ENCODE data around the gene TTL.

TTL gene

GRCh38 chr2:112480530-112481049, 1.4 kb upstream of the TTL start:
- Histone ChIP-seq H3K4me3 (ENCODE audit: low read depth, low read length) (peak overlapping the region; percentile 85), H3K9me3 (ENCODE audit: control insufficient read depth, insufficient read depth, low read depth, low read length) (no peaks in the 10 kb centered on the region), H3K27ac (ENCODE audit: low read depth, low read length) (no peak overlapping the region), H3K9ac (ENCODE audit: low read length) (no peak overlapping the region), H3K36me3 (ENCODE audit: control insufficient read depth, insufficient read depth, low read length) (peaks cover 5% of the 10 kb centered on the region), H3K27me3 (ENCODE audit: control insufficient read depth, insufficient read depth, low read length) (peaks cover 9% of the 10 kb centered on the region), H3K4me1 (ENCODE audit: control insufficient read depth, insufficient read depth, low read length) (peaks cover 14% of the 10 kb centered on the region)

- peak overlapping the region; percentile 57 for H3K9ac ChIP-seq (ENCODE audit: low read length)
- H3K4me1 ChIP-seq (ENCODE audit: control insufficient read depth, insufficient read depth, low read length), result peaks cover 14% of the 10 kb centered on the region
- H3K27ac ChIP-seq (ENCODE audit: low read depth, low read length), result no peak overlapping the region
- H3K4me3 ChIP-seq (ENCODE audit: low read depth, low read length), result peak overlapping the region; percentile 85
- peaks cover 9% of the 10 kb centered on the region for H3K27me3 ChIP-seq (ENCODE audit: control insufficient read depth, insufficient read depth, low read length)
- H3K9me3 ChIP-seq (ENCODE audit: control insufficient read depth, insufficient read depth, low read depth, low read length), result no peaks in the 10 kb centered on the region
- peaks cover 9% of the 10 kb centered on the region for H3K36me3 ChIP-seq (ENCODE audit: control insufficient read depth, insufficient read depth, low read length)
Measured at GRCh38 chr2:112481050-112481527, 867 bp upstream of the TTL start.

- H3K9ac ChIP-seq (ENCODE audit: low read length), result peak overlapping the region; percentile 91
- peaks cover 9% of the 10 kb centered on the region for H3K27me3 ChIP-seq (ENCODE audit: control insufficient read depth, insufficient read depth, low read length)
- H3K4me1 ChIP-seq (ENCODE audit: control insufficient read depth, insufficient read depth, low read length), result peaks cover 14% of the 10 kb centered on the region
- peak overlapping the region; percentile 97 for H3K4me3 ChIP-seq (ENCODE audit: low read depth, low read length)
- peak overlapping the region; percentile 44; the same call in 1 of the 2 replicates for H3K27ac ChIP-seq (ENCODE audit: low read depth, low read length)
- peaks cover 21% of the 10 kb centered on the region for H3K36me3 ChIP-seq (ENCODE audit: control insufficient read depth, insufficient read depth, low read length)
- H3K9me3 ChIP-seq (ENCODE audit: control insufficient read depth, insufficient read depth, low read depth, low read length), result no peaks in the 10 kb centered on the region
Measured at GRCh38 chr2:112482309-112483041, 519 bp downstream of the TTL start.

GRCh38 chr2:112483042-112483473, 1.1 kb downstream of the TTL start:
- peaks cover 24% of the 10 kb centered on the region for H3K36me3 ChIP-seq (ENCODE audit: control insufficient read depth, insufficient read depth, low read length)
- H3K9ac ChIP-seq (ENCODE audit: low read length), result peak overlapping the region; percentile 91
- peaks cover 9% of the 10 kb centered on the region for H3K27me3 ChIP-seq (ENCODE audit: control insufficient read depth, insufficient read depth, low read length)
- H3K4me1 ChIP-seq (ENCODE audit: control insufficient read depth, insufficient read depth, low read length), result peaks cover 14% of the 10 kb centered on the region
- no peak overlapping the region for H3K27ac ChIP-seq (ENCODE audit: low read depth, low read length)
- H3K4me3 ChIP-seq (ENCODE audit: low read depth, low read length), result peak overlapping the region; percentile 97
- H3K9me3 ChIP-seq (ENCODE audit: control insufficient read depth, insufficient read depth, low read depth, low read length), result no peaks in the 10 kb centered on the region

DNA sequence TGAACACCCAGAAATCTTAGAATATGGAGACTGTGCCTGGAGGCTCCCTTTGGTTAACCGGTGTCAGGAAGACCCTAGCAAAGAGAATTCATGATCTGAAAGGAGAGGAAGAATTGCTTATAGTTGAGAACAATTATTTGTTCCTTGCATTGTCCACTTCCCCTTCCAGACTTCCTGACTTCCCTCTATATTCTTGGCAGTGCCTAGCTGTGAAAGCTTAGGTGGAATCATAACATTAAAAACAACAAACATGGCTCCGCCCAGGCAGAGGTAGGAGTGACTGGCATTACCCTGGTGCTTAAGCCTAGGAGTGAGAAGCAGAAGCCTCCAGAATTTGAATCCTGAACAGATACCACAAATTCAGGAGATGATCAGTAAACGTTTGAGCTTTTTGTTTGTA, 1.9 kb downstream of the TTL start:
- Histone ChIP-seq H3K4me3 (ENCODE audit: low read depth, low read length) (peak overlapping the region; percentile 97; the same call in 1 of the 2 replicates), H3K27me3 (ENCODE audit: control insufficient read depth, insufficient read depth, low read length) (peaks cover 9% of the 10 kb centered on the region), H3K27ac (ENCODE audit: low read depth, low read length) (no peak overlapping the region), H3K36me3 (ENCODE audit: control insufficient read depth, insufficient read depth, low read length) (peaks cover 27% of the 10 kb centered on the region), H3K9ac (ENCODE audit: low read length) (no peak overlapping the region), H3K9me3 (ENCODE audit: control insufficient read depth, insufficient read depth, low read depth, low read length) (no peaks in the 10 kb centered on the region), H3K4me1 (ENCODE audit: control insufficient read depth, insufficient read depth, low read length) (peaks cover 14% of the 10 kb centered on the region)

GRCh38 chr2:112485849-112486248, 3.9 kb downstream of the TTL start:
- peaks cover 33% of the 10 kb centered on the region for H3K36me3 ChIP-seq (ENCODE audit: control insufficient read depth, insufficient read depth, low read length)
- H3K27me3 ChIP-seq (ENCODE audit: control insufficient read depth, insufficient read depth, low read length), result peaks cover under 1% of the 10 kb centered on the region
- H3K27ac ChIP-seq (ENCODE audit: low read depth, low read length), result no peak overlapping the region
- H3K4me3 ChIP-seq (ENCODE audit: low read depth, low read length), result no peak overlapping the region
- no peak overlapping the region for H3K9ac ChIP-seq (ENCODE audit: low read length)
- H3K4me1 ChIP-seq (ENCODE audit: control insufficient read depth, insufficient read depth, low read length), result peaks cover 9% of the 10 kb centered on the region
- no peaks in the 10 kb centered on the region for H3K9me3 ChIP-seq (ENCODE audit: control insufficient read depth, insufficient read depth, low read depth, low read length)

- Histone ChIP-seq H3K9ac (ENCODE audit: low read length) (no peak overlapping the region), H3K4me3 (ENCODE audit: low read depth, low read length) (no peak overlapping the region), H3K9me3 (ENCODE audit: control insufficient read depth, insufficient read depth, low read depth, low read length) (no peaks in the 10 kb centered on the region), H3K27me3 (ENCODE audit: control insufficient read depth, insufficient read depth, low read length) (no peaks in the 10 kb centered on the region; the same call in 1 of the 2 replicates), H3K27ac (ENCODE audit: low read depth, low read length) (no peak overlapping the region), H3K4me1 (ENCODE audit: control insufficient read depth, insufficient read depth, low read length) (peaks cover 8% of the 10 kb centered on the region; the same call in 1 of the 2 replicates), H3K36me3 (ENCODE audit: control insufficient read depth, insufficient read depth, low read length) (peaks cover 33% of the 10 kb centered on the region)
Measured at GRCh38 chr2:112486895-112487294, 4.9 kb downstream of the TTL start.

GRCh38 chr2:112487444-112487961, 5.5 kb downstream of the TTL start:
- Histone ChIP-seq H3K27ac (ENCODE audit: low read depth, low read length) (no peak overlapping the region), H3K4me3 (ENCODE audit: low read depth, low read length) (no peak overlapping the region), H3K4me1 (ENCODE audit: control insufficient read depth, insufficient read depth, low read length) (peaks cover 8% of the 10 kb centered on the region; the same call in 1 of the 2 replicates), H3K36me3 (ENCODE audit: control insufficient read depth, insufficient read depth, low read length) (peaks cover 33% of the 10 kb centered on the region), H3K9ac (ENCODE audit: low read length) (no peak overlapping the region), H3K27me3 (ENCODE audit: control insufficient read depth, insufficient read depth, low read length) (no peaks in the 10 kb centered on the region; the same call in 1 of the 2 replicates), H3K9me3 (ENCODE audit: control insufficient read depth, insufficient read depth, low read depth, low read length) (no peaks in the 10 kb centered on the region)

DNA sequence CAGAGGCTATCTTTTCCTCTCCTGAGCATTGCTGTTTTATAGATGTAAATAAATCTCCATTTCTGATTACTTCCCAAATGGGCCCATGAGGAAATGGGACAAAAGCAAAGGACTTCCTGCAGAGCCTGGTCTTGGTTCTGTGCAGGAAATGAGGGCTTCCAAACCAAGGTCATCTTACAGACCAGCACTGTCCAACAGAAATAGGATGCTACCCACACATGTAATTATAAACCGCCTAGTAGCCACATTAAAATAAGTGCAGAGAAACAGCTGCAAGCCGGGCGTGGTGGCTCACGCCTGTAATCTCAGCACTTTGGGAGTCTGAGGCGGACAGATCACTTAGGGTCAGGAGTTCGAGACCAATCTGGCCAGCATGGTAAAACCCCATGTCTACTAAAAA, 6.2 kb downstream of the TTL start:
- no peak overlapping the region for H3K9ac ChIP-seq (ENCODE audit: low read length)
- no peaks in the 10 kb centered on the region; the same call in 1 of the 2 replicates for H3K27me3 ChIP-seq (ENCODE audit: control insufficient read depth, insufficient read depth, low read length)
- no peak overlapping the region for H3K4me3 ChIP-seq (ENCODE audit: low read depth, low read length)
- peaks cover 33% of the 10 kb centered on the region for H3K36me3 ChIP-seq (ENCODE audit: control insufficient read depth, insufficient read depth, low read length)
- peaks cover 11% of the 10 kb centered on the region for H3K4me1 ChIP-seq (ENCODE audit: control insufficient read depth, insufficient read depth, low read length)
- H3K27ac ChIP-seq (ENCODE audit: low read depth, low read length), result no peak overlapping the region
- H3K9me3 ChIP-seq (ENCODE audit: control insufficient read depth, insufficient read depth, low read depth, low read length), result no peaks in the 10 kb centered on the region

- Histone ChIP-seq H3K27me3 (ENCODE audit: control insufficient read depth, insufficient read depth, low read length) (no peaks in the 10 kb centered on the region), H3K27ac (ENCODE audit: low read depth, low read length) (no peak overlapping the region), H3K4me1 (ENCODE audit: control insufficient read depth, insufficient read depth, low read length) (peaks cover 7% of the 10 kb centered on the region), H3K4me3 (ENCODE audit: low read depth, low read length) (no peak overlapping the region), H3K9me3 (ENCODE audit: control insufficient read depth, insufficient read depth, low read depth, low read length) (no peaks in the 10 kb centered on the region), H3K9ac (ENCODE audit: low read length) (no peak overlapping the region), H3K36me3 (ENCODE audit: control insufficient read depth, insufficient read depth, low read length) (peaks cover 34% of the 10 kb centered on the region)
Measured at GRCh38 chr2:112491946-112492345, 10.0 kb downstream of the TTL start.

GRCh38 chr2:112493048-112493447, 11.1 kb downstream of the TTL start:
- H3K9ac ChIP-seq (ENCODE audit: low read length), result no peak overlapping the region
- H3K27ac ChIP-seq (ENCODE audit: low read depth, low read length), result no peak overlapping the region
- H3K4me1 ChIP-seq (ENCODE audit: control insufficient read depth, insufficient read depth, low read length), result peaks cover 7% of the 10 kb centered on the region
- no peaks in the 10 kb centered on the region for H3K9me3 ChIP-seq (ENCODE audit: control insufficient read depth, insufficient read depth, low read depth, low read length)
- H3K27me3 ChIP-seq (ENCODE audit: control insufficient read depth, insufficient read depth, low read length), result no peaks in the 10 kb centered on the region
- H3K4me3 ChIP-seq (ENCODE audit: low read depth, low read length), result no peak overlapping the region
- H3K36me3 ChIP-seq (ENCODE audit: control insufficient read depth, insufficient read depth, low read length), result peaks cover 27% of the 10 kb centered on the region
